RWPE1 (cell line): Measurements from ENCODE around the gene NT5DC4.

ENCODE experiments used
- CTCF ChIA-PET: fragments of 350-600 bp; sonication (Branson Sonifier 250); formaldehyde crosslinking; extraction: SDS; loops from one replicate; lab custom pipeline; 2021; lab: Yijun Ruan, JAX
- POLR2A ChIA-PET: fragments of 400-600 bp; formaldehyde crosslinking; extraction: SDS; loops from one replicate; lab custom pipeline; 2020; ENCODE audit warnings: antibody characterized with exemption; ENCODE audit not compliant: low non-redundant PET; lab: Yijun Ruan, JAX
- DNase-seq: peaks from one replicate; pipeline ENCODE4 v3.0.0; 2012; ENCODE audit warnings: low spot score
- H3K27ac ChIP-seq: fragments of 450-650 bp; 2 replicates; pipeline ENCODE4 v1.5.1; 2017
- CTCF ChIP-seq: fragments of 450-650 bp; conservative IDR thresholded peaks from 2 replicates; pipeline ENCODE4 v1.5.1; 2017; ENCODE audit warnings: low read depth, mild to moderate bottlenecking

The NT5DC4 gene

GRCh38 chr2:112730216-112730615 is 9.4 kb downstream of the NT5DC4 start:
- CTCF ChIA-PET, result interaction anchor here (0.8 kb wide), 1 partner anchor 103 kb away, joined by 3 read pairs; no protein-coding TSS in a partner anchor
- no peak for DNase-seq
- POLR2A ChIA-PET, result no interaction called here
- H3K27ac ChIP-seq, result no peak overlapping the region
- no peak for TF ChIP-seq CTCF

DNA sequence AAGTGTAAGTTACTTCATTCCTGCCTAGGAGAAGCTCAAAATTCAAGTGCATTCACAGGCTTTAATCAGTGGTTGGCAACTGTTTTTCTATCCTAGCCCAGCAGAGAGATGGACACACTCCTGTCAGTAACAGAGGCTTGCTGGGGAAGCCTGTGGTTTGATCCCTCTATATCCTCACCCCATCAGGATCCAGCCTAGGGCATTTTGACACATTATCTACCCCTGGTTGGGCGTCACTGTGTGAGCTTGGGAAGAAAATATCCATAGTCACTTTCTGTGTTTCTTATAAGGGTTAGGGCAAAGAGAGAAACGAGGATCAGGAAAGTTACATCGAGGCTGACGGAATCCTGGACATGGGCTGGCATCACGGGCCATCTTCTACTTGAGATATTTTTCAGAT is 10.0 kb downstream of the NT5DC4 start:
- no peak for TF ChIP-seq CTCF
- H3K27ac ChIP-seq, result no peak overlapping the region
- no peak for DNase-seq
- ChIA-PET POLR2A (no interaction called here), CTCF (interaction anchor here (0.8 kb wide), 1 partner anchor 104 kb away, joined by 3 read pairs; no protein-coding TSS in a partner anchor)

DNA sequence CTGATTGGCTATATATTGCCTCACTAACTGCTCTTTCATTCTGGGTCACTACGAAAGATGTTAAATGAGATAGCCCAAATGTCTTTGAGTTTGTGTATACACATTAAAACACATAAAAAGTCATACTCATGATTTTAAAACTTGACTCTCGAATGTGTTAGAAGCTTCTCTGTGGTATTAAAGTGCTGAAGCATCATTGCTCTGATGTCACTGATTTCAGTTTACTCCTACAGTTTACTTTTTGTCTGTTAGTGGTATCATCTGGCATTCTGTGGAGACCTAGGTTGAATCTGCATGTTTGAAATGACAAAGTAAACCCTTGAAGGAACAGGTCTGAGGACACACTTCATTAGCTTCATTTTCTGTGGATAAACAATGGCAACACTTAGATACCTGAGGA is 10.7 kb downstream of the NT5DC4 start:
- POLR2A ChIA-PET, result no interaction called here
- no peak overlapping the region for H3K27ac ChIP-seq
- DNase-seq, result no peak
- CTCF ChIA-PET, result interaction anchor here (0.7 kb wide), 1 partner anchor 140 kb away, joined by 5 read pairs; no protein-coding TSS in a partner anchor
- no peak for TF ChIP-seq CTCF

GRCh38 chr2:112733456-112733855 is 12.6 kb downstream of the NT5DC4 start:
- H3K27ac ChIP-seq, result no peak overlapping the region
- no peak for DNase-seq
- ChIA-PET POLR2A (no interaction called here), CTCF (interaction anchor here (0.6 kb wide), 1 partner anchor 18 kb away, joined by 3 read pairs; no protein-coding TSS in a partner anchor)
- no peak for TF ChIP-seq CTCF

DNA sequence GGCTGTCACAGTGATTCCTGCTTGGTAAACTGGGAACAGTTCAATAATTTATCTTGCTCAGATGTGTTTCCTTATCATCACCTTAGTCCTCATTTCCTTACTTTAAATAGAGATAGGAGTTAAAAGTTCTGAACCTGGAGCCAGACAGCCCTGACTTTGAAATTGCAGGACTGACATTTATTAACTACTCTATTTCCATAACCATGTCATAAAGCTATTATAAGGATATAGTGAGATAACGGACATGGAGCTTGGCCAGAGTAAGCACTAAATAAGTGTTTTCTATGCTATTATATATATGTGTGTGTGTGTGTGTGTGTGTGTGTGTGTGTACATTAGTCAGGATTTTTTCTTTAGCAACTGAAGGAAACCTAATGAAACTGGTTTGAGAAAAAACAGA is 13.1 kb downstream of the NT5DC4 start:
- no peak overlapping the region for H3K27ac ChIP-seq
- POLR2A ChIA-PET, result no interaction called here
- no peak for TF ChIP-seq CTCF
- no peak for DNase-seq
- CTCF ChIA-PET, result interaction anchor here (0.6 kb wide), 1 partner anchor 18 kb away, joined by 3 read pairs; no protein-coding TSS in a partner anchor

GRCh38 chr2:112737542-112738232 is 16.9 kb downstream of the NT5DC4 start:
- DNase-seq, result no peak
- H3K27ac ChIP-seq, result no peak overlapping the region
- ChIA-PET CTCF (interaction anchor here (0.5 to 2.3 kb wide), 5 partner anchors 11 to 166 kb away, joined by 3 to 8 read pairs (median 4); no protein-coding TSS in a partner anchor), POLR2A (no interaction called here)
- TF ChIP-seq CTCF, result no peak
